Stimulated activated CD8-positive, alpha-beta memory T cell treated with anti-CD3 and anti-CD28 coated beads, Interleukin-7, amount 100 ng/mL, for 4 hours (primary cell): Measurements from ENCODE around the gene EEIG1.
"Not testable (repeated sequence)": the region's sequence is repeated elsewhere in the genome, so short reads cannot be mapped to it uniquely, and the experiment has no call there.

Experiments used
- DNase-seq, 2 donors: peaks; one replicate each; pipeline ENCODE4 v3.0.0-alpha.2; 2020; ENCODE audit warnings: low read depth in 2 of 2

The EEIG1 gene

GRCh38 chr9:127980706-127981558 lies at the start of gene EEIG1:
Gene EEIG1 (minus strand): TSS chr9:127980989. CDS start chr9:127980137, 852 bp downstream.
- DNase-seq = peak; percentile 90 to 97

- no peak for DNase-seq
Observed at GRCh38 chr9:128027705-128028104, 46.9 kb upstream of the EEIG1 start.

- peak in 1 of 2 donors; percentile 27 for DNase-seq
Observed at GRCh38 chr9:128026773-128027541, 46.2 kb upstream of the EEIG1 start.

GRCh38 chr9:128026255-128026772 lies 45.5 kb upstream of the EEIG1 start:
- peak; percentile 59 to 71 for DNase-seq

- DNase-seq = no peak
Observed at GRCh38 chr9:128025736-128026135, 44.9 kb upstream of the EEIG1 start.

- no peak for DNase-seq
Observed at GRCh38 chr9:128024761-128025308, 44.0 kb upstream of the EEIG1 start.

GRCh38 chr9:128023671-128024070 lies 42.9 kb upstream of the EEIG1 start:
- DNase-seq = not testable (repeated sequence)

GRCh38 chr9:128022886-128023285 lies 42.1 kb upstream of the EEIG1 start:
- no peak for DNase-seq

- no peak for DNase-seq
Observed at GRCh38 chr9:128021098-128021497, 40.3 kb upstream of the EEIG1 start.

- no peak for DNase-seq
Observed at GRCh38 chr9:128020692-128021091, 39.9 kb upstream of the EEIG1 start.

- DNase-seq = no peak
Observed at GRCh38 chr9:128015696-128016095, 34.9 kb upstream of the EEIG1 start.

GRCh38 chr9:128011071-128011817 lies 30.5 kb upstream of the EEIG1 start:
- DNase-seq = no peak

GRCh38 chr9:128009639-128010038 lies 28.9 kb upstream of the EEIG1 start:
- no peak for DNase-seq

- no peak for DNase-seq
Observed at GRCh38 chr9:128008171-128008570, 27.4 kb upstream of the EEIG1 start.

GRCh38 chr9:128007566-128008138 lies 26.9 kb upstream of the EEIG1 start:
- peak; percentile 81 to 91 for DNase-seq

GRCh38 chr9:128006332-128006996 lies 25.7 kb upstream of the EEIG1 start:
- DNase-seq = no peak

- DNase-seq = no peak
Observed at GRCh38 chr9:128005923-128006322, 25.1 kb upstream of the EEIG1 start.

- no peak for DNase-seq
Observed at GRCh38 chr9:128003966-128004604, 23.3 kb upstream of the EEIG1 start.

- no peak for DNase-seq
Observed at GRCh38 chr9:128002959-128003358, 22.2 kb upstream of the EEIG1 start.

- no peak for DNase-seq
Observed at GRCh38 chr9:128001779-128002298, 21.1 kb upstream of the EEIG1 start.
